ENCODE results near the gene SMCO2. TPM values are rescaled to one million over a fixed set of nuclear protein-coding genes. Genes with fewer than 3 reads are reported as not detected.

The SMCO2 gene
- total RNA-seq, 2 donors from 2014 or later: not detected

GRCh38 chr12:27505761-27506160, 59.2 kb downstream of the SMCO2 start:
- no peaks in the 10 kb centered on the region for H3K9me3 ChIP-seq
- TF ChIP-seq, protein P1, sequence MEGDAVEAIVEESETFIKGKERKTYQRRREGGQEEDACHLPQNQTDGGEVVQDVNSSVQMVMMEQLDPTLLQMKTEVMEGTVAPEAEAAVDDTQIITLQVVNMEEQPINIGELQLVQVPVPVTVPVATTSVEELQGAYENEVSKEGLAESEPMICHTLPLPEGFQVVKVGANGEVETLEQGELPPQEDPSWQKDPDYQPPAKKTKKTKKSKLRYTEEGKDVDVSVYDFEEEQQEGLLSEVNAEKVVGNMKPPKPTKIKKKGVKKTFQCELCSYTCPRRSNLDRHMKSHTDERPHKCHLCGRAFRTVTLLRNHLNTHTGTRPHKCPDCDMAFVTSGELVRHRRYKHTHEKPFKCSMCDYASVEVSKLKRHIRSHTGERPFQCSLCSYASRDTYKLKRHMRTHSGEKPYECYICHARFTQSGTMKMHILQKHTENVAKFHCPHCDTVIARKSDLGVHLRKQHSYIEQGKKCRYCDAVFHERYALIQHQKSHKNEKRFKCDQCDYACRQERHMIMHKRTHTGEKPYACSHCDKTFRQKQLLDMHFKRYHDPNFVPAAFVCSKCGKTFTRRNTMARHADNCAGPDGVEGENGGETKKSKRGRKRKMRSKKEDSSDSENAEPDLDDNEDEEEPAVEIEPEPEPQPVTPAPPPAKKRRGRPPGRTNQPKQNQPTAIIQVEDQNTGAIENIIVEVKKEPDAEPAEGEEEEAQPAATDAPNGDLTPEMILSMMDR (IDR thresholded peaks at IDR 0.05): no peak
- H3K36me3 ChIP-seq: no peaks in the 10 kb centered on the region
- no peak for DNase-seq (ENCODE audit: low spot score)
- peaks cover 0 to 9% of the 10 kb centered on the region in 2 donors for H3K4me1 ChIP-seq
- H3K27ac ChIP-seq: peak overlapping the region in 1 of 2 donors; percentile 20
- no peak overlapping the region for H3K4me3 ChIP-seq
- no peaks in the 10 kb centered on the region for H3K27me3 ChIP-seq

DNA sequence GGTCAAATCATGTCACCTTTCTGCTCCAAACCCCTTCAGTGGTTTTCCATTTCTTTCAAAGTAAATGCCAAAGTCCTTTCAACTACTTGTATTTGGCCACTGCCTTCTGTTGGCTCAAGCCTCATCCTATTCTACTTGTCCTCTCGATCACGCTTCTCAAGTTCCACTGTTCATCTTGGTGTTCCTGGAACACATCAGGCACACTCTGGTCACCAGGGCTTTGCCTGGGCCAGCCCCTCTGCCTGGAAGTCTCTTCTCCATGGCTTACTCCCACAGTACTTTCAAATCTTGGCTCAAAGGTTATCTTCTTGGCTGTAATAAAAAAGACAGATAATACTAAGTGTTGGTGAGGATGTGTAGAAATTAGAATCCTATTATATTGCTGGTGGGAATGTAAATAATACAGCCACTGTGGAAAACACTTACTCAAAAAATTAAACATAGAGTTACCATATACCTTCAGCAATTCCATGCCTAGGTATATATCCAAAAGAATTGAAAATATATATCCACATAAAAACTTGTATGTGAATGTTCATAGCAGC, 60.2 kb downstream of the SMCO2 start:
- Histone ChIP-seq H3K36me3 (no peaks in the 10 kb centered on the region), H3K4me3 (no peak overlapping the region), H3K4me1 (peaks cover 0 to 18% of the 10 kb centered on the region in 2 donors), H3K27ac (peak overlapping the region in 1 of 2 donors; percentile 49), H3K9me3 (no peaks in the 10 kb centered on the region), H3K27me3 (no peaks in the 10 kb centered on the region)
- TF ChIP-seq, protein P1 (IDR thresholded peaks at IDR 0.05): no peak
- no peak for DNase-seq (ENCODE audit: low spot score)

GRCh38 chr12:27508736-27509431, 62.3 kb downstream of the SMCO2 start:
- Histone ChIP-seq H3K4me3 (no peak overlapping the region), H3K9me3 (no peaks in the 10 kb centered on the region), H3K27me3 (no peaks in the 10 kb centered on the region), H3K27ac (no peak overlapping the region), H3K4me1 (peaks cover 0 to 23% of the 10 kb centered on the region in 2 donors), H3K36me3 (no peaks in the 10 kb centered on the region)
- TF ChIP-seq, protein P1 (IDR thresholded peaks at IDR 0.05): no peak
- DNase-seq (ENCODE audit: low spot score): no peak

GRCh38 chr12:27511031-27511722, 64.6 kb downstream of the SMCO2 start:
- H3K4me1 ChIP-seq: peaks cover 0 to 14% of the 10 kb centered on the region in 2 donors
- no peaks in the 10 kb centered on the region for H3K36me3 ChIP-seq
- no peak for DNase-seq (ENCODE audit: low spot score)
- TF ChIP-seq, protein P1 (IDR thresholded peaks at IDR 0.05): no peak
- no peaks in the 10 kb centered on the region for H3K27me3 ChIP-seq
- no peak overlapping the region for H3K4me3 ChIP-seq
- H3K27ac ChIP-seq: peak overlapping the region; percentile 61 to 72
- H3K9me3 ChIP-seq: no peaks in the 10 kb centered on the region

DNA sequence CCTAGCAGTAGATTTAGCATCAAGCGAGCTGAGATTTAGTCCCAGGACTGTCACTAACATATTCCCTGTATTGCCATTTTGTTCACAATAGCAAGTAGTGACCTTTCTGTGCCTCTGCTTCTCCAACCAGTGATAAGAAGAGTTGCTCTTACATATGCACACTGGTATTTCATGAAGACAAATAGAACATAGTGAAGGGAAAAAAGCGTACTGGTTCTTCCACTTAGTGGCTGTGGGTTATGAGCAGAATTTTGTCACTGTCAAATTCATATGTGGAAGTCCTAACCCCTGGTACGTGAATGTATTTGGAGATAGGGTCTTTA, 65.1 kb downstream of the SMCO2 start:
- Histone ChIP-seq H3K9me3 (no peaks in the 10 kb centered on the region), H3K4me1 (peaks cover 0 to 14% of the 10 kb centered on the region in 2 donors), H3K27me3 (no peaks in the 10 kb centered on the region), H3K27ac (peak overlapping the region; percentile 61 to 72), H3K36me3 (no peaks in the 10 kb centered on the region), H3K4me3 (no peak overlapping the region)
- DNase-seq (ENCODE audit: low spot score): no peak
- TF ChIP-seq, protein P1 (IDR thresholded peaks at IDR 0.05): no peak

Measured in right atrium auricular region (tissue), 2 donors.